PC-9 (cell line): ENCODE data around the gene EID3. TPM values are rescaled to one million over a fixed set of nuclear protein-coding genes. Genes with fewer than 3 reads are reported as not detected.

Experiments used
- BruUV-seq: library from RNA; stranded (reverse); fragments of 400-500 nt; replicated peaks from 2 replicates; lab custom pipeline; 2021; lab: Mats Ljungman, UMichigan
- CTCF ChIA-PET: fragments of 300-600 bp; sonication (Branson Sonifier 250); formaldehyde crosslinking; loops from one replicate; lab custom pipeline; 2022; ENCODE audit warnings: antibody characterized with exemption; lab: Charles Lee
- POLR2A ChIA-PET: fragments of 300-600 bp; sonication (Branson Sonifier 250); formaldehyde crosslinking; loops from one replicate; lab custom pipeline; 2022; ENCODE audit warnings: antibody characterized with exemption; ENCODE audit not compliant: unreplicated experiment; lab: Charles Lee
- DNase-seq, 2 experiments: peaks; one replicate each; pipeline versions ENCODE4 v3.0.0 to v3.0.0-alpha.2; 2015 to 2022; ENCODE audit warnings: mixed read lengths in 1 of 2
- H2AFZ ChIP-seq: fragments of 200-600 bp; sonication (generic); 2 replicates; pipeline ENCODE4 v1.8.1; 2017; ENCODE audit warnings: antibody characterized with exemption
- H3F3A ChIP-seq: fragments of 200-600 bp; sonication (generic); 2 replicates; pipeline ENCODE4 v1.8.1; 2017; ENCODE audit warnings: antibody characterized with exemption, mild to moderate bottlenecking, low read depth; ENCODE audit not compliant: insufficient read depth
- H3K27ac ChIP-seq: fragments of 200-600 bp; sonication (generic); 2 replicates; pipeline ENCODE4 v1.6.1; 2016; ENCODE audit warnings: mixed run types
- H3K27me3 ChIP-seq: fragments of 200-600 bp; sonication (generic); 2 replicates; pipeline ENCODE4 v1.6.1; 2016; ENCODE audit warnings: low read depth, mixed run types; ENCODE audit not compliant: insufficient read depth
- H3K36me3 ChIP-seq: fragments of 200-600 bp; sonication (generic); 2 replicates; pipeline ENCODE4 v1.6.1; 2016; ENCODE audit warnings: low read depth, mixed run types
- H3K4me1 ChIP-seq: fragments of 200-600 bp; sonication (generic); replicated peaks from 2 replicates; pipeline ENCODE4 v1.6.1; 2016; ENCODE audit warnings: mixed run types; ENCODE audit not compliant: insufficient read depth
- H3K4me2 ChIP-seq: fragments of 200-600 bp; sonication (generic); 2 replicates; pipeline ENCODE4 v1.6.1; 2017; ENCODE audit warnings: mixed run types
- H3K4me3 ChIP-seq: fragments of 200-600 bp; sonication (generic); 2 replicates; pipeline ENCODE4 v1.6.1; 2016; ENCODE audit warnings: mixed run types
- H3K79me2 ChIP-seq: fragments of 200-600 bp; sonication (generic); 2 replicates; pipeline ENCODE4 v1.6.1; 2017; ENCODE audit warnings: low read depth, mixed run types
- H3K9me2 ChIP-seq: fragments of 200-600 bp; sonication (generic); 2 replicates; pipeline ENCODE4 v1.8.1; 2017; ENCODE audit warnings: mild to moderate bottlenecking; ENCODE audit not compliant: insufficient read depth
- H3K9me3 ChIP-seq: fragments of 200-600 bp; sonication (generic); 2 replicates; pipeline ENCODE4 v1.8.1; 2016; ENCODE audit warnings: low read depth; ENCODE audit not compliant: insufficient read depth
- H4K20me1 ChIP-seq: fragments of 200-600 bp; sonication (generic); 2 replicates; pipeline ENCODE4 v1.8.1; 2017; ENCODE audit not compliant: insufficient read depth
- EZH2 ChIP-seq: fragments of 200-600 bp; sonication (generic); IDR thresholded peaks from 2 replicates; pipeline ENCODE4 v1.8.0; 2017; ENCODE audit warnings: antibody characterized with exemption, low read depth
- intact Hi-C: fragments of 100-400 bp; cut with micrococcal nuclease; formaldehyde crosslinking; loops from one replicate; pipeline ENCODE4 v1.10.0; 2022; ENCODE audit not compliant: unreplicated experiment
- total RNA-seq: library from RNA; stranded (reverse); gene quantifications from 2 replicates; pipeline ENCODE4 v1.2.3, GENCODE V29; 2021
- TF ChIP-seq, protein P1 (sequence below): fragments of 200-600 bp; sonication (generic); conservative IDR thresholded peaks from 2 replicates; pipeline ENCODE4 v1.6.1; 2017; ENCODE audit warnings: mixed run types, antibody characterized with exemption, mild to moderate bottlenecking, moderate library complexity

EID3 gene
- total RNA-seq, 1 experiment from 2014 or later = 42.4 TPM

DNA sequence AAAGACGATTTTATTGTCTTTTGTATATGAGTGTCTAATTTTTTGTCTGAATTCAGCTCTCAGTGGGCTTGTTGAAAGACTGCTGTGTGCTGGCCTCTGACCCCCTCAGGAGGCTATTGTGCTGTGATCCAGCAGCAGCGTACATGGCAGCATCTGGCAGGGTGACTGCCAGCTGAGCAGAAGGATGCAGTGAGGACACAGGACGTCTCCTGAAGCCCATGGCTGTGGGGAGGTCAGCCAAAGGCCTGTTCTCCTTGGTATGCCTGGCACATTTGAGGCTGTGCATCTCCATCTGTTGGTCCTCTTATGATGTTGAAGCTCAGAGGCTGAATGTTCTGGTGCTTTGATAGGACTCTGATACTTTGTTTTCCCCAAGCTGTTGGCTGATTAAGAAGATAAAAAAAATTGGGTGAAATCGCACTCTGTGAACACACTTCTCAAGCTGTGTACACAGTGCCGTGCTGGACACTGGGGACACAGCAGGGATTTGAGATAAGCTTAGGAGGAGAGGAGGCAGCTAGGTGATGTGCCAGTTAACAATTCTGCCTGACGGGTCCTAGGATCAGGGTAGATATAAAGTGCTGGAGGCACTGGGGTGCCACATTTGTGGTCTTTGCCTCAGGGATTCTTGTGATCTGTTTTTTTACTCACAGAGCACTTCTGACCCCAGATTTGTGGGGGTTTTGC lies 37.5 kb downstream of the EID3 start:
- no TSS peak for BruUV-seq
- TF ChIP-seq, protein P1, sequence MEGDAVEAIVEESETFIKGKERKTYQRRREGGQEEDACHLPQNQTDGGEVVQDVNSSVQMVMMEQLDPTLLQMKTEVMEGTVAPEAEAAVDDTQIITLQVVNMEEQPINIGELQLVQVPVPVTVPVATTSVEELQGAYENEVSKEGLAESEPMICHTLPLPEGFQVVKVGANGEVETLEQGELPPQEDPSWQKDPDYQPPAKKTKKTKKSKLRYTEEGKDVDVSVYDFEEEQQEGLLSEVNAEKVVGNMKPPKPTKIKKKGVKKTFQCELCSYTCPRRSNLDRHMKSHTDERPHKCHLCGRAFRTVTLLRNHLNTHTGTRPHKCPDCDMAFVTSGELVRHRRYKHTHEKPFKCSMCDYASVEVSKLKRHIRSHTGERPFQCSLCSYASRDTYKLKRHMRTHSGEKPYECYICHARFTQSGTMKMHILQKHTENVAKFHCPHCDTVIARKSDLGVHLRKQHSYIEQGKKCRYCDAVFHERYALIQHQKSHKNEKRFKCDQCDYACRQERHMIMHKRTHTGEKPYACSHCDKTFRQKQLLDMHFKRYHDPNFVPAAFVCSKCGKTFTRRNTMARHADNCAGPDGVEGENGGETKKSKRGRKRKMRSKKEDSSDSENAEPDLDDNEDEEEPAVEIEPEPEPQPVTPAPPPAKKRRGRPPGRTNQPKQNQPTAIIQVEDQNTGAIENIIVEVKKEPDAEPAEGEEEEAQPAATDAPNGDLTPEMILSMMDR = no peak
- TF ChIP-seq EZH2 = no peak
- peaks cover 93% of the 10 kb centered on the region for H3K36me3 ChIP-seq
- H3K9me2 ChIP-seq = no peaks in the 10 kb centered on the region
- H2AFZ ChIP-seq = no peak overlapping the region
- intact Hi-C loops = no loop called here
- no peak overlapping the region for H3K4me3 ChIP-seq
- peaks cover 100% of the 10 kb centered on the region for H3F3A ChIP-seq
- peaks cover 98% of the 10 kb centered on the region for H3K4me1 ChIP-seq
- peaks cover 99% of the 10 kb centered on the region for H3K79me2 ChIP-seq
- H3K4me2 ChIP-seq = peak overlapping the region; percentile 14
- CTCF ChIA-PET = no interaction called here
- H3K9me3 ChIP-seq = no peaks in the 10 kb centered on the region
- H3K27me3 ChIP-seq = no peaks in the 10 kb centered on the region
- no peak for DNase-seq
- H4K20me1 ChIP-seq = peaks cover 100% of the 10 kb centered on the region
- POLR2A ChIA-PET = interaction anchor here (0.7 kb wide), 1 partner anchor 68 kb away, joined by 6 read pairs; no protein-coding TSS in a partner anchor
- peak overlapping the region; percentile 60 for H3K27ac ChIP-seq

DNA sequence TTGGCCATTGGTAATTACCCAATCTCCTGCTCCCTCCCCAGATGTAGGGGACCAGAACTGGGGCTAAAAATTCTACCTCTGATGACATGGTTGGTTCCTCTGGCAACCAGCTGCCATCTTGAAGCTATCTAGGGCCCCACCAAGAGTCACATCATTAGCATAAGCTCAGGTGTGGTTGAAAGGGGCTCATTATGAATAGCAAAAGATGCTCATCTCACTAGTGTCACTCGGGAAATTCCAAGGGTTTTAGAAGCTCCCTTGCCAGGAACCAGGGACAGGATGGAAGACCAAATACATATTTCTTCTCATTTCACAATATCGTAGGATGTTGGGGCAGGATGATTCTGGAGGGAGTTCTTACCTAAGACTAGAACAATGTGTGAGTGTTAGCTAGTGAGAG lies 38.6 kb downstream of the EID3 start:
- intact Hi-C loops = no loop called here
- Histone ChIP-seq H3K27me3 (no peaks in the 10 kb centered on the region), H3K9me3 (no peaks in the 10 kb centered on the region), H3K9me2 (no peaks in the 10 kb centered on the region), H3K79me2 (peaks cover 96% of the 10 kb centered on the region), H2AFZ (no peak overlapping the region), H3K4me2 (no peak overlapping the region), H3K4me1 (peaks cover 98% of the 10 kb centered on the region), H3K27ac (peak overlapping the region; percentile 60), H3K36me3 (peaks cover 93% of the 10 kb centered on the region), H3K4me3 (no peak overlapping the region), H3F3A (peaks cover 100% of the 10 kb centered on the region), H4K20me1 (peaks cover 100% of the 10 kb centered on the region)
- no peak for DNase-seq
- no TSS peak for BruUV-seq
- POLR2A ChIA-PET = interaction anchor here (0.5 to 0.6 kb wide), 2 partner anchors 14 to 1942 kb away, joined by 4 to 13 read pairs; no protein-coding TSS in a partner anchor
- CTCF ChIA-PET = no interaction called here
- TF ChIP-seq EZH2 = no peak
- TF ChIP-seq, protein P1 = no peak

DNA sequence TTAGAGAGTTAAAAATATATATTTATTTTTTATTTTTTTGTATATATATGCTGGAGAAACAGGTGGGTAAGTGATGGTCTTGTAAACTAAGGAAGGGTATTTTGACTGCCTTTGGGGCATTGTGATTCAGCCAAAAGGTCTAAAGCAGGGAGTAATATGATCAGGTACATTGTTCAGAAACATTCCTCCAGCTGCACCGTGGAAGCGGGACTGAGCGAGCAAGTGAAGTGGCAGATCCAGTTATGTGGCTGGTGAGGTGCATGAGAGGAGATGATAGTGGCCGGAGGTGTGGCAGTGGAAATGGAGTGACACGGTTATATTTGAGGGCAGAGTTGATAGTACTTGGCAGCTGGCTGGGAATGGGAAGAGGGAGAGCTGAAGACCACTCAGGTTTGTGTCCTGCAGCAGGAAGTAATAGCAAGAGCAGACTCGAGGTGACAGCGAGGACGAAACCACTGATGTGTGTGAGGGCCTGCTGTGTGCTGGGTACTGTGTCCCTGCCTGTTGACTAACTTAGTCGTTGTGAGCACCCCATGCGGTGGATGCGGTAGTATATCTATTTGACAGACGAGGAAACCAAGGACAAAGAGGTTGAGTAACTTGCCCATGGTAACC lies 39.2 kb downstream of the EID3 start:
- no peak for TF ChIP-seq EZH2
- TF ChIP-seq, protein P1 = no peak
- Histone ChIP-seq H2AFZ (no peak overlapping the region), H3K36me3 (peaks cover 95% of the 10 kb centered on the region), H3K9me3 (no peaks in the 10 kb centered on the region), H3K4me1 (peaks cover 98% of the 10 kb centered on the region), H3F3A (peaks cover 100% of the 10 kb centered on the region), H3K4me2 (no peak overlapping the region), H3K79me2 (peaks cover 96% of the 10 kb centered on the region), H3K27me3 (no peaks in the 10 kb centered on the region), H3K27ac (peak overlapping the region; percentile 60), H3K4me3 (no peak overlapping the region), H3K9me2 (no peaks in the 10 kb centered on the region), H4K20me1 (peaks cover 100% of the 10 kb centered on the region)
- intact Hi-C loops = no loop called here
- BruUV-seq = no TSS peak
- peak; percentile 62 to 63 for DNase-seq
- ChIA-PET CTCF (no interaction called here), POLR2A (interaction anchor here (0.6 kb wide), 1 partner anchor 1942 kb away, joined by 4 read pairs; no protein-coding TSS in a partner anchor)
